ENCODE results near the gene TTLL3.
"Not testable (repeated sequence)": the region's sequence is repeated elsewhere in the genome, so short reads cannot be mapped to it uniquely, and the experiment has no call there.

Gene TTLL3, protein sequence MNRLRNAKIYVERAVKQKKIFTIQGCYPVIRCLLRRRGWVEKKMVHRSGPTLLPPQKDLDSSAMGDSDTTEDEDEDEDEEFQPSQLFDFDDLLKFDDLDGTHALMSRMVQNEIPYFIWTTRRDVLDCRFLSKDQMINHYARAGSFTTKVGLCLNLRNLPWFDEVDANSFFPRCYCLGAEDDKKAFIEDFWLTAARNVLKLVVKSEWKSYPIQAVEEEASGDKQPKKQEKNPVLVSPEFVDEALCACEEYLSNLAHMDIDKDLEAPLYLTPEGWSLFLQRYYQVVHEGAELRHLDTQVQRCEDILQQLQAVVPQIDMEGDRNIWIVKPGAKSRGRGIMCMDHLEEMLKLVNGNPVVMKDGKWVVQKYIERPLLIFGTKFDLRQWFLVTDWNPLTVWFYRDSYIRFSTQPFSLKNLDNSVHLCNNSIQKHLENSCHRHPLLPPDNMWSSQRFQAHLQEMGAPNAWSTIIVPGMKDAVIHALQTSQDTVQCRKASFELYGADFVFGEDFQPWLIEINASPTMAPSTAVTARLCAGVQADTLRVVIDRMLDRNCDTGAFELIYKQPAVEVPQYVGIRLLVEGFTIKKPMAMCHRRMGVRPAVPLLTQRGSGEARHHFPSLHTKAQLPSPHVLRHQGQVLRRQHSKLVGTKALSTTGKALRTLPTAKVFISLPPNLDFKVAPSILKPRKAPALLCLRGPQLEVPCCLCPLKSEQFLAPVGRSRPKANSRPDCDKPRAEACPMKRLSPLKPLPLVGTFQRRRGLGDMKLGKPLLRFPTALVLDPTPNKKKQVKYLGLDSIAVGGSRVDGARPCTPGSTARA

DNA sequence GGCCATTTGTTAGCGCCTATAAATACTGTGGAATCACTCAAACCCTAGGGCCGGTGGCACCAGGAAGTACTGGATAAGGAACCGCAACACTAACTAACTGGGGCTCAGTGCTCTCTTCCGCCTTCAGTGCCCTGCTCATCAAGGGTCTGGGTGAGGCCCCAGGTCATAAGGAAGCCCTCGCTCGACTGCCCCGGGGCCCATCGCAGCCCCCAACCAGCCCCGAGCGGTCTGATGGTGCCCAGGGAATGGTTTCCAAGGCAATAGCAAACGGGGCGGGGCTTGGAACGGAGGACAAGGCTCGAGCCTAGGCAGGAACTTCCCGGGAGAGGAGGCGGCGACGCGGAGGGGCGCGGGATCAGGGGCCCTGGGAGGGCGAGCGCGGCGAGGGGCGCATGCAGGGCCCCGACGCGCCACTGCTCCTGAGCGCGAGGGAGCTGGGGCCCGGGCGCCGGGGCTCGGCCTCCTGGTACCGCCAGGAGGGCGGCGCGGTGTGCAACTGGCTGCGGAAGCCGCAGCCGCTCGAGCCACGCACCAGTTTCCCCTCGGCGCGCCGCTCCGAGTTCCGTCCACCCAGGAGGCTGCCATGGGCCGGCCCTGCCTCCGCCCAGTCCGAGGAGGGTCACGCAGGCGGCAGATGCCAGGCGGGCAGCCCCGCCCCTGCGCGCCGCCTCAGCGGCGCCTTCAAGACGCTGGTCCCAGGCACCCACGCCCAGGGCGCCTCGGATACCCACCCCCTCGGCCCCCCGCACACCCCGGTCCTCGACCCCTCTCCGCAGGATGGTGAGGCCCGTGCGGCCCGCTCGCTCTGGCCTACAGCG lies at the start of gene TTLL3:
TSS of gene TTLL3 (plus strand) at position 648 of the 818 bp plus-strand sequence. CDS start 400 bp downstream, outside the sequence.
- peak; percentile 31 for DNase-seq (ENCODE audit: low spot score)

DNA sequence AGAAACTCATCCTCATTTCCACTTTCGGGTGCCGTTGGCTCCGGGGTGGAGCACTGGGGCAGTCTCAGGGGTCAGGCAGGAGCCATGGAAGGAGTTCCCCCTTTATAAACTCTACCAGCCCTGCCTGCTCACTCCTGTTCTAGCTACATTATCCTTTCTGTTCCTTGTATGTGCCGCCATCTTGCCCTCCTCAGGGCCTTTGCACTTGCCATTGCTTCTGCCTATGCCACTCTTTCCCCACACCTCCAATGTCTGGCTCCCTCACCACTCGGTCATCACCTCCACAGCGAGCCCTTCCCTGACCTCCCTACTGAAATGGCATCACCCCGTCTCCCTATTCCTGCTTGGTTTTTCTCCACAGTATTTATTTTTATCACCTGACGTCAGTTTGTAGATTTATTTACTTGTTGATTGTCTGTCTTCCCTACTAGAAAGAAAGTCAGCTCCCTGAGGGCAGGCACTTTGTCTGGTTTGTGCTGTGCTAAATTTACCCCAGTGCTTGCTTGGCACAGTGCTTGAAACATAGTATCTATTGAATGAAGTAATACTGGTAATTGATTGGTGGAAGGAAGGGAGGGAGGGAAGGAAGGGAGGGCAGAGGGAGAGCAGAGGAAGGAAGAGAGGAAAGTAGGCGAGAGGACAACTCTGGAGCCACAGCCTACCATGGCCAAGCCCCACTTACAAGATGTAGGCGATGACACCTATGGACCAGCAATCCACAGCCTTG lies 49.1 kb upstream of the TTLL3 start:
- DNase-seq (ENCODE audit: low spot score): no peak

DNA sequence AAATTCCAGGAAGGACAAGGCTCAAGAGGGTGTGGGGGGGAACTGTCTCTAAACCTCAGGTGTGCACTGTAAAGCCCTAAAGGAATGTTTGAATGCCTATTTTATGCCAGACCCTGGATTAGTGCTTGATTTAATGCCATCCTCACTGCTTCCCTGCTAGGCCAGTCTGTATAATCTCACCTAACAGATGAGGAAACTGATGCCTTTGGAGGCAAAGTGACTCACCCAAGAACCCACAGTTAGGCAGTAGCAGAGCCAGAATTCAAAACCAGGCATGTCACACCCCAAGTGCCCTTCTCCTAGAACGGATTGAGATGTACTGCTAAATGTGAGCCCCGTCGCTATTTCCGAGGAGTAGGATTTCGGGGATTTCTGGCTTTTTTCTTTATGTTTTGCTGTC lies 48.1 kb upstream of the TTLL3 start:
- DNase-seq (ENCODE audit: low spot score): no peak

DNA sequence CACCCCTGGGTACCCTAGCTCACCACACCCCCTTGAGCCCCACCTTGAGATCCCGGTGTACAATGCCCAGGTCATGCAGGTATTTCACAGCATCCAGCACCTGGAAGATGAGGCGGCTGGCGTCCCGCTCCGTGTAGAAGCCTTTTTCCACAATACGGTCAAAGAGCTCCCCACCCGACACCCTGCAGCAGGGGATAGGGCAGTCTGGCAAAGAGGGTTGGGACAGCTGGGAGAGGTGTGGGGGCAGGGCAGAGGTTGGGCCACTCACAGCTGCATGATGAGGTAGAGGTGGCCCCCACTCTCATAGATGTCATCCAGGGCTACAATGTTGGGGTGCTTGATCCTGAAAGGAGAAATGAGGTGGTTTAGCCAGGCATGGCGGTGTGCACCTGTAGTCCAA lies 47.2 kb upstream of the TTLL3 start:
- DNase-seq (ENCODE audit: low spot score): no peak

DNA sequence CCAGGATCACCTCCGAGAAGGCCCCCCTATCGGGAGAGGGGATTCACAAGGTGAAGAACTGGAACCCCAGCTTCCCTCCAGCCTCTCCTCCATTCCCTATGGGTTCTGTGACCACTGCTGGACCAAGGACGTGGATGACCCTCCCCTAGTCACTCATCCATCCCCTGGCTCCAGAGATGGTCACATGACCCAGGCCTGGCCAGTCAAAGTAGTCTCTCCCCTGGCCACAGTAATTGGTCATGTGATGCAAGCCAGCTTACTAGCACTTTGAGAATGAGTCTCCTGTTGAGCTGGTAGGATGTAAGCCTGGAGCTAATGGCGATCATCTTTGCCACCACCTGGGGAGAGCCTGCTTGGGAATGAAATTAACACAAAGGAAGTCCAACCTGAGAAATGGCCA lies 44.2 kb upstream of the TTLL3 start:
- no peak for DNase-seq (ENCODE audit: low spot score)

DNA sequence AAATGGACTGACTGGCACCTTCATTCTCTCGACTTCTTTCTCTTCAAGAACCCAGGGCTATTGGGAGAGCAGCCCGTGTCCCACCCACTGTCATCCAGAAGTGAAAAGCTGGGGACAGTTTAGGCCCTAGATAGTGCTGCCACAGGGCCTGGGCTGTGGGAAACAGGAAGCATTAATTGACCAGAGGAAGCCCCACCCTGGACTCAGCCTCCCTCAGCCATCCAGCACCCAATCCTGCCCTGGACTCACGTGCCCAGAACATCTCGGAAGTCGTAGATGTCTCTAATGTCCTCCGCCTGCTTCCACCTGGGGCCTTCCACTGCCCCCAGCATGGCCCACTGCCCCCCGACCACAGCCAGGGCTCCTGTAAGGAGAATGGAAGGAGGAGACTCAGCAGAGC lies 42.6 kb upstream of the TTLL3 start:
- DNase-seq (ENCODE audit: low spot score): no peak

DNA sequence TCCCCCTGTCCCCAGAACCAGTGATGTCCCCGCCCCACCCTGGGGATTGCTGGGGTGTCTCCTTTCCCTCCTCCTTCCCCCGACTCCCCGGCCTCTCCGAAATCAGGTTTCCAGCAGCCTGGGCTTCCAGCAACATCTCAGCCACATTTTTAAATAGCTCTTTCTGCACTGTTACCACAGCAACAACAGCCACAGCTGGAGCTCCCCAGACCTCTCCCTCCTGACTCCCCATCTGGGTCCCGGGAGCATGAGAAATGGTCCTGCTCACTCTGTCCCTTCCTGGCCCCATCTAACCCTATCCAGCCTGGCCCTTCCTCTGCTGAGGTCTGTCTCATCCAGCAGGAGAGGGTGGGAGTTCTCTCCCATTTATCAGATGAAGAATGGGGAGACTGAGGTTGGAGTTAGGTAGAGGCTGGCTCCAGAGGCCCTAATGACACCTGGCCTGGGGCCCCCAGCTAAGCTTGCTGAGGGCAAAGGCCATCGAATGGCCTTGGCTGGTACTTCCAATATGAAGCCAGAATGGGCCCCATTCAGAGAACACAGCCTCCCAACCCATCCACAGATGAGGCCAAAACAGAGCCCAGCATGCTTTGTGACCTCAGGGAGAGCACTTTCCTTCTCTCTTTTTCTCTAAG lies 41.8 kb upstream of the TTLL3 start:
- DNase-seq (ENCODE audit: low spot score): no peak

DNA sequence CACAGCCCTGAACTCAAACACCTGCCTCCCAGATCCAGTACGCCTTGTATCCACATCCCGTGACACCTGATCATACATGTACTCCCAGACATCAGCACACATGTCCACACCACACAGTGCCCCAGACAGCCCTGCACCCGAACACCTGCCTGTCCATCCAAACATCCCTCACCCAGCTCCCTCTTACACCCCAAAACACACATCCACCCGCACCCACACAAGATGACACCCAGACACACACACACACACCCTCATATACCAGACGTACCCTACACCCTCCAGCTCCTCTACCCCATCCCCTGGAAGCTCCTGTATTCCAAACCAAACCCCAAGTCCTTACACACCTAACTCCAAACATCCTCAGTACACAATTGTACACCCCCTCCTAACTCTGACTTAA lies 41.0 kb upstream of the TTLL3 start:
- no peak for DNase-seq (ENCODE audit: low spot score)

DNA sequence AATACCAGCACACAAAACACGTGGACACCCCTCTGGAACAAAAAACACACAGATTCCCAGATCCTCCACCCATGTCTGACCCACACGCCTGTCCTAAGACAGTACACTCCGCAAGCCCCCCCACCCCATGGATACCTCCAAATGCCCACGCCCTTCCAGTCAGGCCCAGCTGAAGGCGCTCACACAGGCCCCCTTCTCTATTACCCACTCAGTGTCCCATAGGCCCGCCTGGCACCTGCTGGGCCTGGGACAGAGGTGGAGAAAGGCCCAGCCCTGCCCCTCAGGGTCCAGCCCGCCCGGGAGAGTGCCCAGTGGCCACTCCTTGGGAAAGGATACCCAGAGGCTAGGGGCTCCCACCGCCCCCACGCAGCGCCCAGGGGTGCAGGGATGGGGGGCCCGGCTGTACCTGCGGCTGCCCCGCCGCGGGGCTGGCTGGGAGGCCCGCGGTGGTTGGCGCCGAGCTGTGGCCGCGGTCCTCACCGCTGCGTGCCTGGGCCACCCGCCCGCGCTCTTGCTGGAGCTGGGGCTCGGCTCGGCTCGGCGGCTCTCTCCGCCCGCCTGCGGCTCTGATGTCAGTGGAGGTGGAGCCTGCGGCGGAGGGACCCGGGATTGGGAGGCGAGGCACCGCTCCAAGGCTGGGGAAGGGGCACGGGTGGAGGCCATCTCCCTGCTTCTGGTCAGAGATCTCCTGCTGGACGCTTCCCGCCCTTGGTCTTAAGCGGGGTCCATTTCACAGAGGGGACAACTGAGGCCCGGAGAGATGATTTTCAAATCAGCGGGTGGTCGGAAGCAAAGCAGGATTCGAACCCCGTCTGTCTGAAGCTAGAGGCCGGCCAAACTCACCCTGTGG lies 40.4 kb upstream of the TTLL3 start, which contains the start of gene CAMK1:
TSS of gene CAMK1 (minus strand) at position 522 of the 850 bp plus-strand sequence. CDS start 2,198 bp downstream, outside the sequence.
- peak; percentile 64 for DNase-seq (ENCODE audit: low spot score)

DNA sequence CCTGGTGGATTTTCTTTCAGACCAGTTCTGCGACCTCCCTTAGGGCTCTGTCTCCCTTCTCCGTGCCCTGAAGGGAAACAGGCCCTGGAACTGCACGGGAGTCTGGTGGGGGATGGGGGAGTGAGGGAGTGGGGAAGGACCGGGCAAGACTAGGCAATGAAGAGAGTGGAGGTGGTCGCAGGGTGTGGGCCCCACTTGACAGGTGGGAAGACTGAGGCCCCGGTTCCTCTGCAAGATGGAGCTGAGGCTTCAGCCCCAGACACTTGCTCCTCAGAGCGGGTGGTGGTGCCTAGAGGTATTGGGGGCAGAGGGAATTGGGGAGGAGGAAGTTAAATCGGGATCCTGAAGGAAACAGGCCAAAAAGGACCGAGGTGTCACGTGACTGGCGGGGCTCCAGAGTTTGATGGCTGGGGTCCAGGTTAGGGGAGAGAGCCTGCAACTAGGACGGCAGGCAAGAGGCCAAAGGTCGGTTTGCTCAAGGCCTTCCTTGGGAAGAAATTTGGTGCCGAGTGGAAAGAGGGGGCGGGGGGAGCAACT lies 39.7 kb upstream of the TTLL3 start:
- no peak for DNase-seq (ENCODE audit: low spot score)

DNA sequence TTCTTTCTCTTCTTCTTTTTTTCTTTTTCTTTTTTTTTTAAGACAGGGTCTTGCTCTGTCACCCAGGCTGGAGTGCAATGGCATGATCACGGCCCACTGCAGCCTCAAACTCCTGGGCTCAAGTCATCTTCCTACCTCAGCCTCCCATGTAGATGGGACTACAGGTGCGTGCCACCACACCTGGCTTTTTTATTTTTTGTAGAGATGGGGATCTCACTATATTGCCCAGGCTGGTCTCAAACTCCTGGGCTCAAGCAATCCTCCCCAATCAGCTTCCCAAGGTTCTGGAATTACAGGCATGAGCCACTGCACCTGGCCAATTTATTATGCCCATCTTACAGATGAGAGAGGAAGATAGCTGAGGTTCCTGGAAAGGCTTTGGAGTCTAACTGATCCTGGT lies 39.1 kb upstream of the TTLL3 start:
- not testable (repeated sequence) for DNase-seq (ENCODE audit: low spot score)

DNA sequence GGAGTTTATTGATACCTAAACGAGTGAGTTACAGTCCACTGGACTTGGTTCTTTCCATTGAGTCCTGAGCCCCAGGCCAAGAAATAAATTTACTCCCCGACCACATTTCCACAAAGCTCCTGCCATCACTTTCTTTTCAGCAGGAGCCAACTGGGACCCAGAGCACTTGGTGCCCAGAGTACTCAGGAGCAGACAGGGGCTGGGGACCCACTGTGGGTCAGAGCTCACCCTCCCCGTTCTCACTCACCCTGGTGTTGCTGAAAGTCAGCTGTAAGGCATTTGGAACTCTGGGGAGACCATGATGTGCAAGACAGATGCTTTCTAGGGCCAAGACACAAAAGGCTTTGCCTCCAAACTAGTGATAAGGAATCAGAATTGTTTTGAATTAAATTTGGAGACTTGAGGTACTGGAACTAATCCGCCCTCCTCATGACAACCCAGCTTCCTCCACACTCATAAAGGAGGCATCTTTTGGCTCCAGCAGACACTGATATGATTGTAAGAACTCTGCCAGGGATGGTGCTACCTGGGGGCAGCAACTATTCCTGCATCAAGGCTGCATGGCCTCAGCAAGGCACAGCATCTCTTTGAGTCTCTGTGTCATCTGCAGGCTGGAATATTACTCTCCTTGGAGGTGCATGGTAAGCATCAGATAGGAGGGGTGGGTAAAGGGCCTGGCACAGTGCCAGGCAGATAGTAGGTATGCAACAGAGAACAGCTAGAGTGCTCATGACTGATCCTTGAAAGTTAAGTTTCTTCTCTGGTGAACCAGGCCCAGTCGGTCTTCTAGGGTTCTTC lies 33.0 kb upstream of the TTLL3 start:
- DNase-seq (ENCODE audit: low spot score): no peak

DNA sequence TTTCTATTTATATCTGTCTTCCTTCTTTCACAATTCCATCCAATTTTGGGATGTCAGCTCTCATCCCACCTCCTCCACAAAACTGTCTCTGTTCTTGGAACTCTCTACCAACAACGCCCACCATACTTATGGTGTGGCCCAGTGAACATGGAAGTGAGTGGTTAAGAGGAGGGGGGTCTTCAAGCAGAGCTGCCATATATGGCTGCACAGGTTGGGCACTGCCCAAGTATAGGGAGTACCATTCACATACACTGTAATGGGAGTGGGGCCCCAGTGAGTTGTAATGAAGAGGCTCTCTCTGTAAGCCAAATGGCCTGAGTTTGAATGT lies 32.4 kb upstream of the TTLL3 start:
- DNase-seq (ENCODE audit: low spot score): no peak

DNA sequence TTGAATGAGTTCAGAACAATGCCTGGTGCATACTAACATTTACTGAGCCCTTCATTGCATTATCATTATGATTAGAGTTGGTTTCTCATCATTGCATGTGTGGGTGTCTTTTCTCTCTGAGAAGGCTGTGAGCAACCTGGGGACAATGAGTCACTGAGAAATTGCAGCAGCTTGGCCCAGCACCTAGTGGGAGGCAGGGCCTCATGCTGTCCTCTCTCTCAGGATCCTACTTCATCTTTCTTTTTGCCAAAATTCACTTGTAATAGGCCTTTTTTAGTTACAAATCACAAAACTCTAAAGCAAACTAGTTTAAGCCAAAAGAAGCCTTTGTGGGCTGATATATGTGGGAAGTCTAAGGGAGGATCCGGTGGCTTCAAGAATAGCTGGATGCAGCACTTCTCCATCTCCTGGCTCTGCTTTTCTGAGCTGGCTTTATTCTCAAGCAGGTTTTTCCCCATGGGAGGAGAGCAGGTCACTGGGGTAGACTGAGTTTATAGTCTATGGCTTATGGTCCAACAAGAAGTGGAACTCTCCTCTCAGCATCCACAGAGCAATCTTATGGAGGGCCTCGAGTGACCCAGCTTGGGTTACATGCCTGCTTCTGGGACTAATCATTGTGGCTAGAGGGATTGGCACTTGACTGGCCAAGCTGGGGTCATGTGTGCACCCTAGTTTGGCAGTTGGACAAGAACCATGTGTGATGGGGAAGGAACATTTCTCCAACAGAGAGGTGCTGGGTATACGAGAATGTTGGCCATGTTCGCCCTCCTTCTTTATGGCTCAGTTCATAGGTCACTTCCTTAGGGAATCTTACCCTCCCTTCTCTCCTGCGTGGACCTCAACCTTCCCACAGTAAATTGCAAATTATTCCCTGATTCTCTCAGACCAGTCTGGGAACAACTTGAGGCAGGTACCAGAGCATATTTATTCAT lies 31.7 kb upstream of the TTLL3 start:
- peak; percentile 74 for DNase-seq (ENCODE audit: low spot score)

DNA sequence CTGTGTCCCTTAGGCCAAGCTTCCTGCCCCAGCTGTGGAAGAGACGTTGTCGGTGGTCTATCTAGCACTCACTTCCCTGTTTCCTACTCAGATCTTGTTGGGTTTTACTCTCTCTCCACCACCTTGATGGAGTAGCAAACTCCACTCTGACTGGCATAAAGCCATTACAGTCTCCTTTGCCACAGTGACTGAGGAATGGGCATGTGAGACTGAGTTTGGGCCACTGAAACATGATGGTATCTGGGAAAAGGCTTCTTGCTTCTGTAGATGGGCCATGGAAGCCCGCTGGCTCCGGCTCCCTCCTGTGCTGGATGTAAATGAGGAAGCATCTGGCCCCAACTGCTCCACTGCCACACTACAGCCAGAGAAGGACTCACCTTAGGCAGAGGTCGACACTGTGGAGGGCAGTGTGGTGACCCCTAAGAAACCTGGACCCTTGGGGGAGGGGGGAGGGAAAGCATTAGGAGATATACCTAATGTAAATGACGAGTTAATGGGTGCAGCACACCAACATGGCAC lies 30.9 kb upstream of the TTLL3 start:
- DNase-seq (ENCODE audit: low spot score): no peak

DNA sequence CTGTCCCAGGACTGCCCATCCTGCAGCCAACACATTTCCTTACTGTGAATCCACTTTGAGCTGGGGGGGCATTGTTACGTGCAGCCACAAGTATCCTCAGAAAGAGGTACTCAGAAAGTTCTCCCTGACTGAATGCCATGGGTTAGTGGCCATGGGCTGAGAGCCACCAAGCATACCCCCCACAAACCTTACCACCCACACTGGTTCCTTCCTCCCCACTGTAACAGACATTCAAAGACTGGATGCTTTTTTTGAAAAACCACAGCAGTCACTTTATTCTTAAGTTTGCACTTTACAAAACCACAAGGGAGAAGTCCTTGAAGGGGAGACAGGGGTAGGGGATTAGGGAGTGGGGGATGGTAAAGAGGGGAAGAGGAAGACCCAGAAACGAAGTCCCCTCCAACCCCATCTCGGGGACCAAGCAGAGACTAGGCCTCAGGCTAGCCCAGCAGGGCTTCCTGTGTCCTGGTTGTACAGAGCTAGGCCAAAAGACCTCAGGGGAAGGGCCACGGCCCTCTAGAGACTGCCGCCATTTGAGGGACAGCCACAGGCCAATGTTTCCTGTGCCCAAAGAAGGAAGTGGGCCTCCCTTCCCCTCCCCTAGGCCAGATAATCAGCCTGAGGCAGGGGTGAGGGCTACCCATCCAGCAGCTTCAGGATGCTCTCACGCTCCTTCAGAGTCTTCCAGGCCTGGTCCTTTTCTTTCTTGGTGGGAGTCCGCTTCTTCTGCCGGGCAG lies 30.2 kb upstream of the TTLL3 start:
- peak; percentile 41 for DNase-seq (ENCODE audit: low spot score)

DNA sequence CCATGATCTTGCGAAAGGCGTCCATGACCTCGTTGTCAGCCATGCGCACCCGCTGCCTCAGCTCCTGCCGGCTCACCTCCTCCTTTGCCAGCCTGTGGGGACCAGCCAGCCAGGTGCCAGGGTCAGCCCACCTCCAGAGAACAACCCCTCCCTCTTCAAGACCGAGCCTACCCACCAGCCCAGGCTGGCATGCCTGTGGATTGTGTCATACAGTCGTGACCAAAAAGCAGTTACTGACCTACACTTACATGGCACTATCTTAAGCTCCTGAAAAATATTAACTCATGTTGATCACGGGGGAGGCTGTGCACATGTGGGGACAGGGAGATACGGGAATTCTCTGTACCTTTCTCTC lies 29.6 kb upstream of the TTLL3 start:
- no peak for DNase-seq (ENCODE audit: low spot score)

Measured in activated CD4-positive, alpha-beta T cell treated with anti-CD3 and anti-CD28 coated beads, Interleukin-2, Interleukin-4, amounts not matched to agents 100 ng/mL and 50 ng/mL, durations not matched to agents 16 hours and 8 hours (primary cell).